Measurements from ENCODE around the gene CST9L.

DNA sequence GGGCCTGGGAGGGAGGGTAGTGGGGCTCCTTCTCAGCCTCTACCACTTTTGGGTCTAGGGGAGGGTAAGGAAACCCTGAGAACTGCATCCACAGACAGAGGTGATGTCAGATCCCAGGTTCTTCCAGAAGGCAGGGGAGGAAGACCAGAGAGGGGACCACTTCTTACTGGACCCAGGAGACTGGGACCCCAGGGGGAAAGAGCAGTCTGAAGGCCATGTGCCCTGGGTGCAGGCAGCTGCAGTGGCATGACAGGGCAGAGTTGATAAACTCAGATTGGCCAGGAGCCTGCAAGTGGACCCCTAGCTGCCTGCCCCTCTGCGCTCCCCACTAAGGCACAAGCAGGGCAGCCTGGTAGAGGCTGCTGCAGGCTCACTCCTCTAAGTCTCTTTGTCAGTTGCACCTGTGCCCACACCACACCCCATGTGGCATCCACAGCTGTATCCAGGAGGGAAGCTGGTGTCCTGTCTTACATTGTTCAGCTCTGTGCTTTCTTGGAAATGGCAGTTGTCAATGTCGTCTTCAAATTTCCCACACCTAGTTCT lies 2.7 kb downstream of the CST9L start:
- TF ChIP-seq SIN3A (IDR thresholded peaks at IDR 0.05; ENCODE audit: borderline replicate concordance, insufficient read depth, low read length) = no peak
- TF ChIP-seq TAF1 (IDR thresholded peaks at IDR 0.05; ENCODE audit: borderline replicate concordance, insufficient read depth, low read length) = no peak
- TF ChIP-seq, protein P1, sequence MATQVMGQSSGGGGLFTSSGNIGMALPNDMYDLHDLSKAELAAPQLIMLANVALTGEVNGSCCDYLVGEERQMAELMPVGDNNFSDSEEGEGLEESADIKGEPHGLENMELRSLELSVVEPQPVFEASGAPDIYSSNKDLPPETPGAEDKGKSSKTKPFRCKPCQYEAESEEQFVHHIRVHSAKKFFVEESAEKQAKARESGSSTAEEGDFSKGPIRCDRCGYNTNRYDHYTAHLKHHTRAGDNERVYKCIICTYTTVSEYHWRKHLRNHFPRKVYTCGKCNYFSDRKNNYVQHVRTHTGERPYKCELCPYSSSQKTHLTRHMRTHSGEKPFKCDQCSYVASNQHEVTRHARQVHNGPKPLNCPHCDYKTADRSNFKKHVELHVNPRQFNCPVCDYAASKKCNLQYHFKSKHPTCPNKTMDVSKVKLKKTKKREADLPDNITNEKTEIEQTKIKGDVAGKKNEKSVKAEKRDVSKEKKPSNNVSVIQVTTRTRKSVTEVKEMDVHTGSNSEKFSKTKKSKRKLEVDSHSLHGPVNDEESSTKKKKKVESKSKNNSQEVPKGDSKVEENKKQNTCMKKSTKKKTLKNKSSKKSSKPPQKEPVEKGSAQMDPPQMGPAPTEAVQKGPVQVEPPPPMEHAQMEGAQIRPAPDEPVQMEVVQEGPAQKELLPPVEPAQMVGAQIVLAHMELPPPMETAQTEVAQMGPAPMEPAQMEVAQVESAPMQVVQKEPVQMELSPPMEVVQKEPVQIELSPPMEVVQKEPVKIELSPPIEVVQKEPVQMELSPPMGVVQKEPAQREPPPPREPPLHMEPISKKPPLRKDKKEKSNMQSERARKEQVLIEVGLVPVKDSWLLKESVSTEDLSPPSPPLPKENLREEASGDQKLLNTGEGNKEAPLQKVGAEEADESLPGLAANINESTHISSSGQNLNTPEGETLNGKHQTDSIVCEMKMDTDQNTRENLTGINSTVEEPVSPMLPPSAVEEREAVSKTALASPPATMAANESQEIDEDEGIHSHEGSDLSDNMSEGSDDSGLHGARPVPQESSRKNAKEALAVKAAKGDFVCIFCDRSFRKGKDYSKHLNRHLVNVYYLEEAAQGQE (IDR thresholded peaks at IDR 0.05; ENCODE audit: insufficient read depth in 1 of 2, low read depth in 2 of 2, low read length in 2 of 2) = no peak
